ENCODE data around the gene HOATZ. TPM values are rescaled to one million over a fixed set of nuclear protein-coding genes. Genes with fewer than 3 reads are reported as not detected.

HOATZ gene
- total and polyA plus RNA-seq, 3 experiments from 2014 or later = not detected

Other genes with a start within 250 kb of the HOATZ start
- not detected for gene POU2AF3, start 216.2 kb upstream of the HOATZ start, total RNA-seq
- gene POU2AF3, start 216.2 kb upstream of the HOATZ start, polyA plus RNA-seq = not detected
- gene POU2AF1, start 135.5 kb upstream of the HOATZ start, total RNA-seq = 1 to 10 TPM; 1.5 to 2.3 TPM
- not detected for gene POU2AF1, start 135.5 kb upstream of the HOATZ start, polyA plus RNA-seq
- gene BTG4, start 2.4 kb upstream of the HOATZ start, total RNA-seq = not detected
- gene BTG4, start 2.4 kb upstream of the HOATZ start, polyA plus RNA-seq = not detected
- gene LAYN, start 25.9 kb downstream of the HOATZ start, total RNA-seq = 1 to 10 TPM in 1 of 2 experiments, under 1 TPM in 1; 0.85 to 1.4 TPM
- 0.21 TPM for gene LAYN, start 25.9 kb downstream of the HOATZ start, polyA plus RNA-seq
- gene SIK2, start 87.7 kb downstream of the HOATZ start, total RNA-seq = 10 to 100 TPM in 1 of 2 experiments, 1 to 10 TPM in 1; 8.8 to 10.3 TPM
- 0.48 TPM for gene SIK2, start 87.7 kb downstream of the HOATZ start, polyA plus RNA-seq

Measured in CD8-positive, alpha-beta memory T cell (primary cell).